Measurements from ENCODE around the gene MMP15.

The MMP15 gene

GRCh38 chr16:58027161-58027915 is 1.8 kb downstream of the MMP15 start:
- no peak overlapping the region for H3K4me2 ChIP-seq (ENCODE audit: low read length)
- H3K36me3 ChIP-seq (replicated peaks; ENCODE audit: low read depth, low read length) = no peaks in the 10 kb centered on the region
- H3K79me2 ChIP-seq (ENCODE audit: low read length) = no peaks in the 10 kb centered on the region
- no peaks in the 10 kb centered on the region; the same call in 1 of the 2 replicates for H3K4me1 ChIP-seq (ENCODE audit: low read length)
- H3K4me3 ChIP-seq (ENCODE audit: low read length) = no peak overlapping the region
- H3K27ac ChIP-seq (ENCODE audit: low read length) = no peak overlapping the region
- TF ChIP-seq CTCF (IDR thresholded peaks at IDR 0.05; ENCODE audit: low read depth, low read length) (no peak), EZH2phosphoT487 (IDR thresholded peaks at IDR 0.05; ENCODE audit: low read depth) (no peak)
- H3K27me3 ChIP-seq (ENCODE audit: low read depth, low read length) = peaks cover 7% of the 10 kb centered on the region
- no peaks in the 10 kb centered on the region; the same call in 1 of the 2 replicates for H4K20me1 ChIP-seq (ENCODE audit: insufficient read depth, low read length)
- no peak overlapping the region for H3K9ac ChIP-seq (ENCODE audit: low read length)
- no peaks in the 10 kb centered on the region for H3K9me3 ChIP-seq (ENCODE audit: insufficient read depth, low read length)
- no peak overlapping the region for H2AFZ ChIP-seq (ENCODE audit: low read depth, low read length)

- Histone ChIP-seq H3K4me1 (ENCODE audit: low read length) (no peaks in the 10 kb centered on the region; the same call in 1 of the 2 replicates), H3K9me3 (ENCODE audit: insufficient read depth, low read length) (no peaks in the 10 kb centered on the region), H3K79me2 (ENCODE audit: low read length) (no peaks in the 10 kb centered on the region), H3K36me3 (replicated peaks; ENCODE audit: low read depth, low read length) (no peaks in the 10 kb centered on the region), H4K20me1 (ENCODE audit: insufficient read depth, low read length) (no peaks in the 10 kb centered on the region; the same call in 1 of the 2 replicates), H3K27ac (ENCODE audit: low read length) (no peak overlapping the region), H2AFZ (ENCODE audit: low read depth, low read length) (no peak overlapping the region), H3K9ac (ENCODE audit: low read length) (no peak overlapping the region), H3K4me2 (ENCODE audit: low read length) (no peak overlapping the region), H3K27me3 (ENCODE audit: low read depth, low read length) (peaks cover 7% of the 10 kb centered on the region), H3K4me3 (ENCODE audit: low read length) (no peak overlapping the region)
- no peak for TF ChIP-seq CTCF (IDR thresholded peaks at IDR 0.05; ENCODE audit: low read depth, low read length)
- TF ChIP-seq EZH2phosphoT487 (IDR thresholded peaks at IDR 0.05; ENCODE audit: low read depth) = no peak
Measured at GRCh38 chr16:58027916-58028455, 2.4 kb downstream of the MMP15 start.

GRCh38 chr16:58028541-58029070 is 3.1 kb downstream of the MMP15 start:
- Histone ChIP-seq H3K4me1 (ENCODE audit: low read length) (no peaks in the 10 kb centered on the region; the same call in 1 of the 2 replicates), H3K27me3 (ENCODE audit: low read depth, low read length) (peaks cover 7% of the 10 kb centered on the region), H3K9ac (ENCODE audit: low read length) (no peak overlapping the region), H3K79me2 (ENCODE audit: low read length) (no peaks in the 10 kb centered on the region), H2AFZ (ENCODE audit: low read depth, low read length) (no peak overlapping the region), H3K4me3 (ENCODE audit: low read length) (no peak overlapping the region), H3K9me3 (ENCODE audit: insufficient read depth, low read length) (no peaks in the 10 kb centered on the region), H3K27ac (ENCODE audit: low read length) (no peak overlapping the region), H4K20me1 (ENCODE audit: insufficient read depth, low read length) (no peaks in the 10 kb centered on the region; the same call in 1 of the 2 replicates), H3K4me2 (ENCODE audit: low read length) (no peak overlapping the region), H3K36me3 (replicated peaks; ENCODE audit: low read depth, low read length) (no peaks in the 10 kb centered on the region)
- TF ChIP-seq EZH2phosphoT487 (IDR thresholded peaks at IDR 0.05; ENCODE audit: low read depth) (no peak), CTCF (IDR thresholded peaks at IDR 0.05; ENCODE audit: low read depth, low read length) (no peak)

GRCh38 chr16:58029410-58029809 is 3.9 kb downstream of the MMP15 start:
- no peaks in the 10 kb centered on the region for H3K79me2 ChIP-seq (ENCODE audit: low read length)
- H3K4me1 ChIP-seq (ENCODE audit: low read length) = peaks cover under 1% of the 10 kb centered on the region; the same call in 1 of the 2 replicates
- H3K9me3 ChIP-seq (ENCODE audit: insufficient read depth, low read length) = no peaks in the 10 kb centered on the region
- H2AFZ ChIP-seq (ENCODE audit: low read depth, low read length) = no peak overlapping the region
- no peak for TF ChIP-seq EZH2phosphoT487 (IDR thresholded peaks at IDR 0.05; ENCODE audit: low read depth)
- TF ChIP-seq CTCF (IDR thresholded peaks at IDR 0.05; ENCODE audit: low read depth, low read length) = no peak
- H3K4me3 ChIP-seq (ENCODE audit: low read length) = no peak overlapping the region
- H3K27ac ChIP-seq (ENCODE audit: low read length) = no peak overlapping the region
- no peak overlapping the region for H3K9ac ChIP-seq (ENCODE audit: low read length)
- peaks cover 13% of the 10 kb centered on the region for H3K27me3 ChIP-seq (ENCODE audit: low read depth, low read length)
- H3K4me2 ChIP-seq (ENCODE audit: low read length) = no peak overlapping the region
- H4K20me1 ChIP-seq (ENCODE audit: insufficient read depth, low read length) = no peaks in the 10 kb centered on the region; the same call in 1 of the 2 replicates
- no peaks in the 10 kb centered on the region for H3K36me3 ChIP-seq (replicated peaks; ENCODE audit: low read depth, low read length)
